HepG2 (cell line): ENCODE results near the gene LTV1. TPM values are rescaled to one million over a fixed set of nuclear protein-coding genes. Genes with fewer than 3 reads are reported as not detected.

Source experiments
- CEBPG ChIP-seq: IDR thresholded peaks from 2 replicates; pipeline ENCODE4 v1.6.1; 2016
- MAFF ChIP-seq: IDR thresholded peaks from 2 replicates; pipeline ENCODE4 v1.6.1; 2011; ENCODE audit warnings: low read depth, low read length, improper control_type of control experiment
- NR2C2 ChIP-seq: sonication (generic); formaldehyde crosslinking; IDR thresholded peaks from 2 replicates; pipeline ENCODE4 v1.4.0; 2020; ENCODE audit warnings: missing genetic modification reagents, mild to moderate bottlenecking, moderate library complexity, borderline replicate concordance
- PHF21A ChIP-seq: sonication (generic); formaldehyde crosslinking; IDR thresholded peaks from 2 replicates; pipeline ENCODE4 v1.5.0; 2020; ENCODE audit warnings: mild to moderate bottlenecking, missing genetic modification reagents
- PHF8 ChIP-seq: sonication (generic); formaldehyde crosslinking; IDR thresholded peaks from 2 replicates; pipeline ENCODE4 v1.5.0; 2020; ENCODE audit warnings: missing genetic modification reagents
- SETDB1 ChIP-seq: sonication (generic); formaldehyde crosslinking; IDR thresholded peaks from 2 replicates; pipeline ENCODE4 v1.5.1; 2020; ENCODE audit warnings: missing genetic modification reagents, mild to moderate bottlenecking, borderline replicate concordance
- SMARCE1 ChIP-seq: fragments of 450-650 bp; IDR thresholded peaks from 2 replicates; pipeline ENCODE4 v1.6.1; 2017; ENCODE audit warnings: borderline replicate concordance
- ZBTB3 ChIP-seq: sonication (generic); formaldehyde crosslinking; IDR thresholded peaks from 2 replicates; pipeline ENCODE4 v1.4.0; 2020; ENCODE audit warnings: low read depth, mild to moderate bottlenecking, moderate library complexity, missing genetic modification reagents, borderline replicate concordance
- ZBTB7B ChIP-seq: sonication (generic); formaldehyde crosslinking; IDR thresholded peaks from 2 replicates; pipeline ENCODE4 v1.4.0; 2020; ENCODE audit warnings: missing genetic modification reagents
- ZFP90 ChIP-seq: sonication (generic); formaldehyde crosslinking; IDR thresholded peaks from 2 replicates; pipeline ENCODE4 v1.8.0; 2022; ENCODE audit warnings: missing genetic modification reagents, mild to moderate bottlenecking, inconsistent platforms, borderline replicate concordance
- ZKSCAN5 ChIP-seq: sonication (generic); formaldehyde crosslinking; IDR thresholded peaks from 2 replicates; pipeline ENCODE4 v1.5.1; 2020; ENCODE audit warnings: mild to moderate bottlenecking, missing genetic modification reagents
- ZNF781 ChIP-seq: sonication (generic); formaldehyde crosslinking; IDR thresholded peaks from 2 replicates; pipeline ENCODE4 v1.5.1; 2020; ENCODE audit warnings: borderline replicate concordance, mild to moderate bottlenecking, missing genetic modification reagents; ENCODE audit errors: not compliant biosample characterization
- ZSCAN21 ChIP-seq: sonication (generic); formaldehyde crosslinking; IDR thresholded peaks from 2 replicates; pipeline ENCODE4 v1.8.0; 2022; ENCODE audit warnings: mild to moderate bottlenecking, missing genetic modification reagents, moderate library complexity, borderline replicate concordance
- polyA plus RNA-seq, 8 experiments: library from polyadenylated mRNA; depleted of rRNA in 3 of 8; stranded (reverse) in 7 of 8; unstranded in 1 of 8; fragments of >200 nt; fragmentation: Illumina TruSeq in 4 of 8; extraction: Trizol in 4 of 8; gene quantifications; 2 replicates each; pipeline versions ENCODE4 v1.2.1 to v1.2.3, GENCODE V29; 2011 to 2016; ENCODE audit warnings: low read depth in 4 of 8, missing spikeins in 1 of 8, mixed read lengths in 1 of 8; ENCODE audit not compliant: insufficient read depth in 1 of 8
- total RNA-seq, 5 experiments: library from RNA; depleted of rRNA; stranded (reverse); fragments of >200 nt; fragmentation: Illumina TruSeq; extraction: Trizol; gene quantifications; 2 replicates each; pipeline ENCODE4 v1.2.3, GENCODE V29; 2016; ENCODE audit warnings: low read depth in 1 of 5
- TF ChIP-seq, protein P1 (sequence below), 2 experiments: sonication (generic) in 1 of 2; formaldehyde crosslinking in 1 of 2; IDR thresholded peaks; 2 replicates each; pipeline versions ENCODE4 v1.5.1 to v1.6.1; 2011 to 2020; ENCODE audit warnings: borderline replicate concordance in 1 of 2, low read depth in 1 of 2, low read length in 1 of 2, mild to moderate bottlenecking in 1 of 2, missing genetic modification reagents in 1 of 2, moderate library complexity in 1 of 2
- TF ChIP-seq, protein P2 (sequence below): sonication (generic); formaldehyde crosslinking; IDR thresholded peaks from 2 replicates; pipeline ENCODE4 v1.4.0; 2020; ENCODE audit warnings: missing genetic modification reagents
- TF ChIP-seq, protein P3 (sequence below): sonication (generic); formaldehyde crosslinking; IDR thresholded peaks from 2 replicates; pipeline ENCODE4 v1.4.0; 2020; ENCODE audit warnings: mild to moderate bottlenecking, low read depth, missing genetic modification reagents
- TF ChIP-seq, protein P4 (sequence below): sonication (generic); formaldehyde crosslinking; IDR thresholded peaks from 2 replicates; pipeline ENCODE4 v1.4.0; 2020; ENCODE audit warnings: missing genetic modification reagents

Gene LTV1
- total and polyA plus RNA-seq, 2 of the 13 experiments (the other 11 are each of a cell fraction or from before 2014, with no cell fraction given) = 21.1 to 85.8 TPM

DNA sequence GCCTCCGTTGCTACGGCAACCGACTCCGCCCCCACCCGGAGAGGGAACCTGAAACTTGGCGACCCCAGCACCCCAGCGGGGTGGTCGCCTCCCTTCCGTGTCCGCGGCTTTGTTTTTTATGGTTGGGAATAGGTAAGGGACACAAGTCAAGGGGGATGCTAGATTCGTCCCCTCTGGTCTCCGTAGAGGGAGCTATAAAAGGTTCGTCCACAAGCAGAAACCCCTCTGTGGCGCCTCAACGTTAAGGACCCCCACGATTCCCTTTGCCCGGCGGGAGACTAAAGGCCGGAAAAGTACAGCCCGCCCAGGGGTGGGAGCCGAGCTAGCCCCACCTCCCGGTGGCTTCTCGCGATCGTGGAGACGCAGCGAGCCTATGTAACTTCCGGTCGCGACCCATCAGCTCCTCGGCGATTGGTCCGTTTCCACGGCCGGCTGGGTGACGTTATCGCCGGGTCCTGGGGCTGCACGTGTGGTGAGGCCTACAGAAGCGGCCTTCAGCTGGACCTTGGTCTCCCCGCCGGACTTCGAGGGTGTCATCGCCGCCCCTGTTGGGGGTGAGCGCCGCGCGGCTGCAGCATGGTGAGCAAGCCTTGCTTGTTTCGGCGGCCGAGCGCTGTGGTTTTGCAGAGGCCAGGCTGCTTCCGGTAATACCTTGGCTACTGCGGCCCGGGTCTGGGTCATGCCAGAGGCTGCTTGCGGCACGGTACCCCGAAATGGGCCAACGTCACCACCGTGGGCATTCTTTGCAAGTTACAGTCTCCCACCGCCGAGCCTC, at the start of gene LTV1 (continued):
- TF ChIP-seq, protein P1, sequence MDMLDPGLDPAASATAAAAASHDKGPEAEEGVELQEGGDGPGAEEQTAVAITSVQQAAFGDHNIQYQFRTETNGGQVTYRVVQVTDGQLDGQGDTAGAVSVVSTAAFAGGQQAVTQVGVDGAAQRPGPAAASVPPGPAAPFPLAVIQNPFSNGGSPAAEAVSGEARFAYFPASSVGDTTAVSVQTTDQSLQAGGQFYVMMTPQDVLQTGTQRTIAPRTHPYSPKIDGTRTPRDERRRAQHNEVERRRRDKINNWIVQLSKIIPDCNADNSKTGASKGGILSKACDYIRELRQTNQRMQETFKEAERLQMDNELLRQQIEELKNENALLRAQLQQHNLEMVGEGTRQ (IDR thresholded peaks at IDR 0.05; ENCODE audit: low read depth, low read length) = no peak
- TF ChIP-seq, protein P1 (CRISPR knock-in tag; IDR thresholded peaks at IDR 0.05; ENCODE audit: borderline replicate concordance) = peak; percentile 34
- TF ChIP-seq ZFP90 (CRISPR knock-in tag) (peak; percentile 99; the same call in 1 of the 2 replicates), MAFF (no peak), SMARCE1 (no peak), ZBTB7B (CRISPR knock-in tag) (peak; percentile 100), CEBPG (peak; percentile 78), NR2C2 (CRISPR knock-in tag) (peak; percentile 90), ZSCAN21 (CRISPR knock-in tag) (peak; percentile 96; the same call in 1 of the 2 replicates), PHF8 (CRISPR knock-in tag) (peak; percentile 100), ZNF781 (CRISPR knock-in tag) (peak; percentile 100), PHF21A (CRISPR knock-in tag) (peak; percentile 61), ZBTB3 (CRISPR knock-in tag) (peak; percentile 90), ZKSCAN5 (CRISPR knock-in tag) (peak; percentile 72; the same call in 1 of the 2 replicates), SETDB1 (CRISPR knock-in tag) (no peak)
- TF ChIP-seq, protein P2, sequence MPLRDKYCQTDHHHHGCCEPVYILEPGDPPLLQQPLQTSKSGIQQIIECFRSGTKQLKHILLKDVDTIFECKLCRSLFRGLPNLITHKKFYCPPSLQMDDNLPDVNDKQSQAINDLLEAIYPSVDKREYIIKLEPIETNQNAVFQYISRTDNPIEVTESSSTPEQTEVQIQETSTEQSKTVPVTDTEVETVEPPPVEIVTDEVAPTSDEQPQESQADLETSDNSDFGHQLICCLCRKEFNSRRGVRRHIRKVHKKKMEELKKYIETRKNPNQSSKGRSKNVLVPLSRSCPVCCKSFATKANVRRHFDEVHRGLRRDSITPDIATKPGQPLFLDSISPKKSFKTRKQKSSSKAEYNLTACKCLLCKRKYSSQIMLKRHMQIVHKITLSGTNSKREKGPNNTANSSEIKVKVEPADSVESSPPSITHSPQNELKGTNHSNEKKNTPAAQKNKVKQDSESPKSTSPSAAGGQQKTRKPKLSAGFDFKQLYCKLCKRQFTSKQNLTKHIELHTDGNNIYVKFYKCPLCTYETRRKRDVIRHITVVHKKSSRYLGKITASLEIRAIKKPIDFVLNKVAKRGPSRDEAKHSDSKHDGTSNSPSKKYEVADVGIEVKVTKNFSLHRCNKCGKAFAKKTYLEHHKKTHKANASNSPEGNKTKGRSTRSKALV (CRISPR knock-in tag) = peak; percentile 95
- TF ChIP-seq, protein P3, sequence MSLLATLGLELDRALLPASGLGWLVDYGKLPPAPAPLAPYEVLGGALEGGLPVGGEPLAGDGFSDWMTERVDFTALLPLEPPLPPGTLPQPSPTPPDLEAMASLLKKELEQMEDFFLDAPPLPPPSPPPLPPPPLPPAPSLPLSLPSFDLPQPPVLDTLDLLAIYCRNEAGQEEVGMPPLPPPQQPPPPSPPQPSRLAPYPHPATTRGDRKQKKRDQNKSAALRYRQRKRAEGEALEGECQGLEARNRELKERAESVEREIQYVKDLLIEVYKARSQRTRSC = peak; percentile 98; the same call in 1 of the 2 replicates
- TF ChIP-seq, protein P4, sequence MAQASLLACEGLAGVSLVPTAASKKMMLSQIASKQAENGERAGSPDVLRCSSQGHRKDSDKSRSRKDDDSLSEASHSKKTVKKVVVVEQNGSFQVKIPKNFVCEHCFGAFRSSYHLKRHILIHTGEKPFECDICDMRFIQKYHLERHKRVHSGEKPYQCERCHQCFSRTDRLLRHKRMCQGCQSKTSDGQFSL (CRISPR knock-in tag) = peak; percentile 96
